ENCODE results near the gene DLG2.

DNA sequence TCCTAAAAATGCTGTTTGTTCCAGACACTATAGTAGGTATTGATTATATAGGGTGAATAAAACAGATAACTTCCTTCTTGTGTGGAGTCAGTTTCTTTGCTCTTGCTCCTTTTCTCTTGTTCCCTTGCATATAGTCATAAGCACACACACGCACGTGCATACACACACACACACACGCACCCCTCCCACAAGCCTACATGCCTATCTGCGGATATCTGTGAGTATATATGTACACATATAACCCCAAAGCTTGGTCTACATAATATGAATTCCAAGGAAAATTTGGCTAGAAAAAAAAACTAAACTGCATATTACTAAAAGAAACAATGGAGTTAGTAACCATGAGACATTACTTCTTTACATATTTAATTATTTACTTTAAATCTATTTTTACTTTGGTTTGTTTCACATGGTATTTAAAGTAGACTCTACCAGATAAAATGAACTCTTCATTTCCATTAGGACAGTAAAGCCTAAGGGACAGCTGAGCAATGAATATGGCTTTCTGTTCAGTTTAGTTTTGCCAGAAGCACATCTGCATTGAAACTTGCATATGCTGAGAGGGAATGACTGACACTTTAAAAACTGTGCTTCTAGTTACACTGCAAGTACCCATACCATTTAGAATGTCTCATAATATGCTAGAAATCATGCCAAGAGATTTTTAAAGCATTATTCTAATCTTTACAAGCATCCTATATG lies 676.4 kb downstream of the DLG2 start:
- TF ChIP-seq POLR2A (IDR thresholded peaks at IDR 0.05) = no peak
- TF ChIP-seq, protein P1, sequence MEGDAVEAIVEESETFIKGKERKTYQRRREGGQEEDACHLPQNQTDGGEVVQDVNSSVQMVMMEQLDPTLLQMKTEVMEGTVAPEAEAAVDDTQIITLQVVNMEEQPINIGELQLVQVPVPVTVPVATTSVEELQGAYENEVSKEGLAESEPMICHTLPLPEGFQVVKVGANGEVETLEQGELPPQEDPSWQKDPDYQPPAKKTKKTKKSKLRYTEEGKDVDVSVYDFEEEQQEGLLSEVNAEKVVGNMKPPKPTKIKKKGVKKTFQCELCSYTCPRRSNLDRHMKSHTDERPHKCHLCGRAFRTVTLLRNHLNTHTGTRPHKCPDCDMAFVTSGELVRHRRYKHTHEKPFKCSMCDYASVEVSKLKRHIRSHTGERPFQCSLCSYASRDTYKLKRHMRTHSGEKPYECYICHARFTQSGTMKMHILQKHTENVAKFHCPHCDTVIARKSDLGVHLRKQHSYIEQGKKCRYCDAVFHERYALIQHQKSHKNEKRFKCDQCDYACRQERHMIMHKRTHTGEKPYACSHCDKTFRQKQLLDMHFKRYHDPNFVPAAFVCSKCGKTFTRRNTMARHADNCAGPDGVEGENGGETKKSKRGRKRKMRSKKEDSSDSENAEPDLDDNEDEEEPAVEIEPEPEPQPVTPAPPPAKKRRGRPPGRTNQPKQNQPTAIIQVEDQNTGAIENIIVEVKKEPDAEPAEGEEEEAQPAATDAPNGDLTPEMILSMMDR (IDR thresholded peaks at IDR 0.05) = no peak
- TF ChIP-seq POLR2AphosphoS5 (IDR thresholded peaks at IDR 0.05) = no peak
- TF ChIP-seq EP300 (IDR thresholded peaks at IDR 0.05) = no peak

Measured in suprapubic skin (tissue), 4 donors.